GM10248 (cell line): ENCODE results near the gene SERTAD2.

ENCODE experiments used
- CTCF ChIA-PET: fragments of 300-600 bp; sonication (Branson Sonifier 250); formaldehyde crosslinking; extraction: SDS; loops from one replicate; lab custom pipeline; 2021; ENCODE audit warnings: antibody characterized with exemption; lab: Yijun Ruan, JAX
- POLR2A ChIA-PET: fragments of 350-650 bp; sonication (Branson Sonifier 250); formaldehyde crosslinking; extraction: SDS; loops from one replicate; lab custom pipeline; 2020; ENCODE audit warnings: antibody characterized with exemption; lab: Yijun Ruan, JAX
- DNase-seq: peaks from one replicate; pipeline ENCODE4 v3.0.0; 2012; ENCODE audit errors: extremely low spot score
- CTCF ChIP-seq: IDR thresholded peaks from 2 replicates; pipeline ENCODE4 v1.5.1; 2012; ENCODE audit warnings: mild to moderate bottlenecking, low read depth; ENCODE audit errors: extremely low read depth, missing control alignments, control extremely low read depth

SERTAD2 gene

GRCh38 chr2:64609942-64610281 is 43.8 kb downstream of the SERTAD2 start:
- ChIA-PET POLR2A (no interaction called here), CTCF (interaction anchor here (0.8 to 6.0 kb wide), 18 partner anchors 8 to 325 kb away, joined by 3 to 81 read pairs (median 7); partner anchors contain the start of gene AFTPH)
- no peak for TF ChIP-seq CTCF
- no peak for DNase-seq

- peak; percentile 82 for TF ChIP-seq CTCF
- DNase-seq = peak; percentile 91
- POLR2A ChIA-PET = no interaction called here
- CTCF ChIA-PET = interaction anchor here (0.8 to 6.0 kb wide), 22 partner anchors 8 to 325 kb away, joined by 3 to 81 read pairs (median 6); partner anchors contain the start of genes AFTPH and SERTAD2
These were observed 44.3 kb downstream of the SERTAD2 start for GRCh38 chr2:64609227-64609941.

- no peak for TF ChIP-seq CTCF
- DNase-seq = no peak
- POLR2A ChIA-PET = interaction anchor here (1.7 kb wide), 1 partner anchor 36 kb away, joined by 4 read pairs; no protein-coding TSS in a partner anchor
- CTCF ChIA-PET = interaction anchor here (1.0 to 6.0 kb wide), 23 partner anchors 9 to 324 kb away, joined by 3 to 81 read pairs (median 7); partner anchors contain the start of genes AFTPH and SERTAD2
These were observed 44.9 kb downstream of the SERTAD2 start for GRCh38 chr2:64608867-64609226.

- no peak for TF ChIP-seq CTCF
- DNase-seq = no peak
- CTCF ChIA-PET = interaction anchor here (0.7 to 6.0 kb wide), 29 partner anchors 10 to 388 kb away, joined by 3 to 81 read pairs (median 5); partner anchors contain the start of genes AFTPH and SERTAD2
- POLR2A ChIA-PET = interaction anchor here (0.6 to 1.7 kb wide), 9 partner anchors 21 to 466 kb away, joined by 3 to 14 read pairs (median 3); partner anchors contain the start of gene SERTAD2
These were observed 46.1 kb downstream of the SERTAD2 start for GRCh38 chr2:64607381-64608304.

- TF ChIP-seq CTCF = no peak
- peak; percentile 93 for DNase-seq
- ChIA-PET POLR2A (interaction anchor here (0.5 to 1.7 kb wide), 11 partner anchors 20 to 465 kb away, joined by 3 to 14 read pairs (median 4); partner anchors contain the start of gene SERTAD2), CTCF (interaction anchor here (0.7 to 6.0 kb wide), 26 partner anchors 11 to 388 kb away, joined by 3 to 81 read pairs (median 5); partner anchors contain the start of genes AFTPH and SERTAD2)
These were observed 47.0 kb downstream of the SERTAD2 start for GRCh38 chr2:64606479-64607363.
